Stimulated activated CD4-positive, alpha-beta T cell treated with anti-CD3 and anti-CD28 coated beads, Interleukin-2, amount 100 ng/mL, for 48 hours (primary cell): ENCODE results near the gene AK9.
"Not testable (repeated sequence)": the region's sequence is repeated elsewhere in the genome, so short reads cannot be mapped to it uniquely, and the experiment has no call there.

Source experiments
- DNase-seq, 2 donors: peaks; one replicate each; pipeline ENCODE4 v3.0.0-alpha.2; 2020

The AK9 gene

GRCh38 chr6:109623288-109623687, 67.7 kb downstream of the AK9 start:
- DNase-seq, result no peak

- no peak for DNase-seq
Measured at GRCh38 chr6:109612268-109612667, 78.7 kb downstream of the AK9 start.

GRCh38 chr6:109611502-109611901, 79.5 kb downstream of the AK9 start:
- DNase-seq, result no peak

- DNase-seq, result no peak
Measured at GRCh38 chr6:109610590-109610989, 80.4 kb downstream of the AK9 start.

GRCh38 chr6:109609737-109610136, 81.3 kb downstream of the AK9 start:
- DNase-seq, result no peak

GRCh38 chr6:109606359-109606758, 84.6 kb downstream of the AK9 start:
- DNase-seq, result no peak

- no peak for DNase-seq
Measured at GRCh38 chr6:109595998-109596397, 95.0 kb downstream of the AK9 start.

- DNase-seq, result no peak
Measured at GRCh38 chr6:109580519-109580918, 110.5 kb downstream of the AK9 start.

- no peak for DNase-seq
Measured at GRCh38 chr6:109579361-109579760, 111.6 kb downstream of the AK9 start.

GRCh38 chr6:109569901-109570300, 121.1 kb downstream of the AK9 start:
- not testable (repeated sequence) for DNase-seq

- no peak for DNase-seq
Measured at GRCh38 chr6:109561844-109562243, 129.2 kb downstream of the AK9 start.

- no peak for DNase-seq
Measured at GRCh38 chr6:109531446-109531845, 159.6 kb downstream of the AK9 start.

GRCh38 chr6:109527989-109528388, 163.0 kb downstream of the AK9 start:
- DNase-seq, result no peak

- peak; percentile 42 for DNase-seq
Measured at GRCh38 chr6:109526905-109527628, 163.9 kb downstream of the AK9 start.

- DNase-seq, result no peak
Measured at GRCh38 chr6:109524129-109524528, 166.9 kb downstream of the AK9 start.

- DNase-seq, result no peak
Measured at GRCh38 chr6:109523478-109523877, 167.5 kb downstream of the AK9 start.

GRCh38 chr6:109521080-109521479, 169.9 kb downstream of the AK9 start:
- DNase-seq, result no peak

GRCh38 chr6:109519647-109520046, 171.4 kb downstream of the AK9 start:
- DNase-seq, result not testable (repeated sequence)

- no peak for DNase-seq
Measured at GRCh38 chr6:109516929-109517328, 174.1 kb downstream of the AK9 start.

- DNase-seq, result no peak
Measured at GRCh38 chr6:109515781-109516409, 175.1 kb downstream of the AK9 start.

GRCh38 chr6:109514946-109515345, 176.1 kb downstream of the AK9 start:
- DNase-seq, result no peak

GRCh38 chr6:109513571-109514071, 177.4 kb downstream of the AK9 start:
- DNase-seq, result no peak

GRCh38 chr6:109512271-109512817, 178.7 kb downstream of the AK9 start:
- DNase-seq, result no peak

- DNase-seq, result no peak
Measured at GRCh38 chr6:109511832-109512231, 179.2 kb downstream of the AK9 start.
